ENCODE results near the gene MAS1. TPM values are rescaled to one million over a fixed set of nuclear protein-coding genes. Genes with fewer than 3 reads are reported as not detected.

Gene MAS1
- polyA plus RNA-seq, 1 of the 3 experiments (the other 2 are of a cell fraction) = not detected

DNA sequence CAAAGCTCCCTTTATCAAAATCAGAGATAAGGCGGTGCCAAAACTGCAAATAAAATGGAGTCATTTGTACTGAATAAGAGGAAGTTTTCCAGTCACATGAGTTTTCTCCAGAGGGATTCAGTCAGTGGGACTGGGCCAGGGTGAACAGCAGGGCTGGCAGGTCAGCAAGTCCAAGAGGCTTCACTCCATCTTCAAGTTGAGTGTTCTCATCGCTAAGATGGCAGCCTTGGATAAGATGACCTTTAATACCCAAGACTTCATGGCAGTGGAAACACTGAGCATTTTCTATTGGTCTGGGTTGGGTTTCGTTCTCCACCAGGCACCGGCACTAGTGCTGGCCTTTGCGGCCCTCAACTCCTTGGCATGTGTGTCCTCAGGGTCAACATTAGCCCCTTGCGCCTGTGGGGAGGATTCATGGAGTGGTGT, 48.8 kb downstream of the MAS1 start:
- H2AFZ ChIP-seq (ENCODE audit: low read depth) = no peak overlapping the region
- no peaks in the 10 kb centered on the region for H3K9me3 ChIP-seq
- no peaks in the 10 kb centered on the region for H3K79me2 ChIP-seq (ENCODE audit: insufficient read depth)
- no peaks in the 10 kb centered on the region for H3F3A ChIP-seq (replicated peaks; ENCODE audit: insufficient read depth)
- no peak overlapping the region for H3K4me3 ChIP-seq (ENCODE audit: low read depth in 2 of 2, low read length in 1 of 2)
- no peaks in the 10 kb centered on the region for H3K9me2 ChIP-seq
- DNase-seq = no peak
- H3K27ac ChIP-seq (ENCODE audit: low read depth in 2 of 2, low read length in 1 of 2) = no peak overlapping the region
- TF ChIP-seq FOSL2 (IDR thresholded peaks at IDR 0.05; ENCODE audit: borderline replicate concordance, low read depth) (no peak), FOXM1 (IDR thresholded peaks at IDR 0.05; ENCODE audit: low read depth) (no peak), JUND (IDR thresholded peaks at IDR 0.05) (no peak), SIN3A (IDR thresholded peaks at IDR 0.05; ENCODE audit: borderline replicate concordance, low read depth, low read length) (no peak), RXRA (IDR thresholded peaks at IDR 0.05; ENCODE audit: borderline replicate concordance, low read depth) (no peak)
- TF ChIP-seq, protein P1, sequence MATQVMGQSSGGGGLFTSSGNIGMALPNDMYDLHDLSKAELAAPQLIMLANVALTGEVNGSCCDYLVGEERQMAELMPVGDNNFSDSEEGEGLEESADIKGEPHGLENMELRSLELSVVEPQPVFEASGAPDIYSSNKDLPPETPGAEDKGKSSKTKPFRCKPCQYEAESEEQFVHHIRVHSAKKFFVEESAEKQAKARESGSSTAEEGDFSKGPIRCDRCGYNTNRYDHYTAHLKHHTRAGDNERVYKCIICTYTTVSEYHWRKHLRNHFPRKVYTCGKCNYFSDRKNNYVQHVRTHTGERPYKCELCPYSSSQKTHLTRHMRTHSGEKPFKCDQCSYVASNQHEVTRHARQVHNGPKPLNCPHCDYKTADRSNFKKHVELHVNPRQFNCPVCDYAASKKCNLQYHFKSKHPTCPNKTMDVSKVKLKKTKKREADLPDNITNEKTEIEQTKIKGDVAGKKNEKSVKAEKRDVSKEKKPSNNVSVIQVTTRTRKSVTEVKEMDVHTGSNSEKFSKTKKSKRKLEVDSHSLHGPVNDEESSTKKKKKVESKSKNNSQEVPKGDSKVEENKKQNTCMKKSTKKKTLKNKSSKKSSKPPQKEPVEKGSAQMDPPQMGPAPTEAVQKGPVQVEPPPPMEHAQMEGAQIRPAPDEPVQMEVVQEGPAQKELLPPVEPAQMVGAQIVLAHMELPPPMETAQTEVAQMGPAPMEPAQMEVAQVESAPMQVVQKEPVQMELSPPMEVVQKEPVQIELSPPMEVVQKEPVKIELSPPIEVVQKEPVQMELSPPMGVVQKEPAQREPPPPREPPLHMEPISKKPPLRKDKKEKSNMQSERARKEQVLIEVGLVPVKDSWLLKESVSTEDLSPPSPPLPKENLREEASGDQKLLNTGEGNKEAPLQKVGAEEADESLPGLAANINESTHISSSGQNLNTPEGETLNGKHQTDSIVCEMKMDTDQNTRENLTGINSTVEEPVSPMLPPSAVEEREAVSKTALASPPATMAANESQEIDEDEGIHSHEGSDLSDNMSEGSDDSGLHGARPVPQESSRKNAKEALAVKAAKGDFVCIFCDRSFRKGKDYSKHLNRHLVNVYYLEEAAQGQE (IDR thresholded peaks at IDR 0.05; ENCODE audit: low read depth, low read length) = no peak
- TF ChIP-seq, protein P2, sequence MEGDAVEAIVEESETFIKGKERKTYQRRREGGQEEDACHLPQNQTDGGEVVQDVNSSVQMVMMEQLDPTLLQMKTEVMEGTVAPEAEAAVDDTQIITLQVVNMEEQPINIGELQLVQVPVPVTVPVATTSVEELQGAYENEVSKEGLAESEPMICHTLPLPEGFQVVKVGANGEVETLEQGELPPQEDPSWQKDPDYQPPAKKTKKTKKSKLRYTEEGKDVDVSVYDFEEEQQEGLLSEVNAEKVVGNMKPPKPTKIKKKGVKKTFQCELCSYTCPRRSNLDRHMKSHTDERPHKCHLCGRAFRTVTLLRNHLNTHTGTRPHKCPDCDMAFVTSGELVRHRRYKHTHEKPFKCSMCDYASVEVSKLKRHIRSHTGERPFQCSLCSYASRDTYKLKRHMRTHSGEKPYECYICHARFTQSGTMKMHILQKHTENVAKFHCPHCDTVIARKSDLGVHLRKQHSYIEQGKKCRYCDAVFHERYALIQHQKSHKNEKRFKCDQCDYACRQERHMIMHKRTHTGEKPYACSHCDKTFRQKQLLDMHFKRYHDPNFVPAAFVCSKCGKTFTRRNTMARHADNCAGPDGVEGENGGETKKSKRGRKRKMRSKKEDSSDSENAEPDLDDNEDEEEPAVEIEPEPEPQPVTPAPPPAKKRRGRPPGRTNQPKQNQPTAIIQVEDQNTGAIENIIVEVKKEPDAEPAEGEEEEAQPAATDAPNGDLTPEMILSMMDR (IDR thresholded peaks at IDR 0.05) = no peak
- no peaks in the 10 kb centered on the region; the same call in 1 of the 2 replicates for H3K27me3 ChIP-seq (ENCODE audit: insufficient read depth)
- H3K4me1 ChIP-seq (ENCODE audit: control insufficient read depth in 1 of 2, insufficient read depth in 2 of 2, low read depth in 1 of 2, low read length in 1 of 2) = no peaks in the 10 kb centered on the region; a peak in 1 of 4 replicates
- POLR2A ChIA-PET = no interaction called here
- WGBS (ENCODE audit: low lambda C conversion rate) = 83% methylated on average over 4 of the region's 6 CpGs
- no peaks in the 10 kb centered on the region for H3K36me3 ChIP-seq (replicated peaks in 1 of 2; ENCODE audit: control insufficient read depth in 1 of 2, insufficient read depth in 2 of 2, low read length in 1 of 2)
- H3K4me2 ChIP-seq = no peak overlapping the region
- no peaks in the 10 kb centered on the region for H4K20me1 ChIP-seq (ENCODE audit: insufficient read depth)
- CTCF ChIA-PET = interaction anchor here (3.2 kb wide), 1 partner anchor 76 kb away, joined by 21 read pairs; no protein-coding TSS in a partner anchor
- H3K9ac ChIP-seq = no peak overlapping the region

Other genes starting within 250 kb of the MAS1 start
- 26.8 and 29.0 TPM in 2 replicates for gene SOD2, start 197.7 kb upstream of the MAS1 start, polyA plus RNA-seq (2012; rRNA removed)
- 12.8 and 14.0 TPM in 2 replicates for gene WTAP, start 163.5 kb upstream of the MAS1 start, polyA plus RNA-seq (2012; rRNA removed)
- gene ACAT2, start 128.9 kb upstream of the MAS1 start, polyA plus RNA-seq (2012; rRNA removed) = 13.1 and 14.5 TPM in 2 replicates
- gene TCP1, start 101.4 kb upstream of the MAS1 start, polyA plus RNA-seq (2012; rRNA removed) = 138 and 154 TPM in 2 replicates
- gene MRPL18, start 100.5 kb upstream of the MAS1 start, polyA plus RNA-seq (2012; rRNA removed) = 84.4 and 89.3 TPM in 2 replicates
- not detected in 2 replicates for gene PNLDC1, start 90.7 kb upstream of the MAS1 start, polyA plus RNA-seq (2012; rRNA removed)
- gene IGF2R, start 78.1 kb downstream of the MAS1 start, polyA plus RNA-seq (2012; rRNA removed) = 25.7 and 45.0 TPM in 2 replicates
- gene SLC22A1, start 230.8 kb downstream of the MAS1 start, polyA plus RNA-seq (2012; rRNA removed) = 0.10 and 0.20 TPM in 2 replicates